ENCODE measurements around the gene HGF.

- TF ChIP-seq, protein P1, sequence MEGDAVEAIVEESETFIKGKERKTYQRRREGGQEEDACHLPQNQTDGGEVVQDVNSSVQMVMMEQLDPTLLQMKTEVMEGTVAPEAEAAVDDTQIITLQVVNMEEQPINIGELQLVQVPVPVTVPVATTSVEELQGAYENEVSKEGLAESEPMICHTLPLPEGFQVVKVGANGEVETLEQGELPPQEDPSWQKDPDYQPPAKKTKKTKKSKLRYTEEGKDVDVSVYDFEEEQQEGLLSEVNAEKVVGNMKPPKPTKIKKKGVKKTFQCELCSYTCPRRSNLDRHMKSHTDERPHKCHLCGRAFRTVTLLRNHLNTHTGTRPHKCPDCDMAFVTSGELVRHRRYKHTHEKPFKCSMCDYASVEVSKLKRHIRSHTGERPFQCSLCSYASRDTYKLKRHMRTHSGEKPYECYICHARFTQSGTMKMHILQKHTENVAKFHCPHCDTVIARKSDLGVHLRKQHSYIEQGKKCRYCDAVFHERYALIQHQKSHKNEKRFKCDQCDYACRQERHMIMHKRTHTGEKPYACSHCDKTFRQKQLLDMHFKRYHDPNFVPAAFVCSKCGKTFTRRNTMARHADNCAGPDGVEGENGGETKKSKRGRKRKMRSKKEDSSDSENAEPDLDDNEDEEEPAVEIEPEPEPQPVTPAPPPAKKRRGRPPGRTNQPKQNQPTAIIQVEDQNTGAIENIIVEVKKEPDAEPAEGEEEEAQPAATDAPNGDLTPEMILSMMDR (IDR thresholded peaks at IDR 0.05), result no peak
- no peak for TF ChIP-seq EZH2 (IDR thresholded peaks at IDR 0.05)
- no peak for TF ChIP-seq EZH2phosphoT487 (IDR thresholded peaks at IDR 0.05)
Observed at GRCh38 chr7:81754918-81755696, 14.7 kb downstream of the HGF start.

Measured in neural progenitor cell (in vitro differentiated cells).